ENCODE data around the gene YPEL4. TPM values are rescaled to one million over a fixed set of nuclear protein-coding genes. Genes with fewer than 3 reads are reported as not detected.

YPEL4 gene
- total RNA-seq, 1 experiment from 2014 or later: not detected

- H3K36me3 ChIP-seq (ENCODE audit: low read depth, low read length): no peaks in the 10 kb centered on the region
- H2AFZ ChIP-seq (ENCODE audit: low read length): no peak overlapping the region
- H3K4me3 ChIP-seq (ENCODE audit: low read length): no peak overlapping the region
- DNase-seq: no peak
- ATAC-seq: no peak
- TF ChIP-seq CTCF (conservative IDR thresholded peaks at IDR 0.05; ENCODE audit: low read depth, low read length): no peak
- TF ChIP-seq EZH2 (IDR thresholded peaks at IDR 0.05; ENCODE audit: low read length, unreplicated experiment): no peak
- no peak for TF ChIP-seq EZH2phosphoT487 (IDR thresholded peaks at IDR 0.05; ENCODE audit: borderline replicate concordance, low read length)
- no TSS peak for BruUV-seq (replicated peaks)
- intact Hi-C loops (cut with micrococcal nuclease): no loop called here
- H3K4me1 ChIP-seq (ENCODE audit: insufficient read depth, low read length): no peaks in the 10 kb centered on the region
- H3K9me2 ChIP-seq (replicated peaks; ENCODE audit: low read length): no peaks in the 10 kb centered on the region
- H3K79me2 ChIP-seq (ENCODE audit: low read length): no peaks in the 10 kb centered on the region
- H3F3A ChIP-seq (ENCODE audit: low read length, unreplicated experiment): no peaks in the 10 kb centered on the region
- H4K20me1 ChIP-seq (ENCODE audit: low read length): no peaks in the 10 kb centered on the region
- ChIA-PET POLR2A (ENCODE audit: unreplicated experiment) (no interaction called here), CTCF (no interaction called here)
- no peaks in the 10 kb centered on the region for H3K9me3 ChIP-seq (ENCODE audit: low read length)
- peaks cover 60% of the 10 kb centered on the region for H3K27me3 ChIP-seq (ENCODE audit: low read length)
- no peak overlapping the region for H3K27ac ChIP-seq (ENCODE audit: low read length)
- H3K4me2 ChIP-seq (ENCODE audit: low read length): no peak overlapping the region
- H3K9ac ChIP-seq (ENCODE audit: low read length): no peak overlapping the region
Observed at GRCh38 chr11:57615308-57615707, 34.4 kb downstream of the YPEL4 start.

- no peaks in the 10 kb centered on the region for H4K20me1 ChIP-seq (ENCODE audit: low read length)
- DNase-seq: no peak
- no peak overlapping the region for H3K4me2 ChIP-seq (ENCODE audit: low read length)
- no peaks in the 10 kb centered on the region for H3F3A ChIP-seq (ENCODE audit: low read length, unreplicated experiment)
- H3K9me2 ChIP-seq (replicated peaks; ENCODE audit: low read length): no peaks in the 10 kb centered on the region
- intact Hi-C loops (cut with micrococcal nuclease): no loop called here
- no peak for TF ChIP-seq EZH2 (IDR thresholded peaks at IDR 0.05; ENCODE audit: low read length, unreplicated experiment)
- no peak for TF ChIP-seq CTCF (conservative IDR thresholded peaks at IDR 0.05; ENCODE audit: low read depth, low read length)
- TF ChIP-seq EZH2phosphoT487 (IDR thresholded peaks at IDR 0.05; ENCODE audit: borderline replicate concordance, low read length): no peak
- H3K9ac ChIP-seq (ENCODE audit: low read length): no peak overlapping the region
- no peak overlapping the region for H3K4me3 ChIP-seq (ENCODE audit: low read length)
- no peaks in the 10 kb centered on the region for H3K79me2 ChIP-seq (ENCODE audit: low read length)
- peaks cover 70% of the 10 kb centered on the region for H3K27me3 ChIP-seq (ENCODE audit: low read length)
- no peak overlapping the region for H3K27ac ChIP-seq (ENCODE audit: low read length)
- CTCF ChIA-PET: no interaction called here
- no peaks in the 10 kb centered on the region for H3K4me1 ChIP-seq (ENCODE audit: insufficient read depth, low read length)
- no peak for ATAC-seq
- POLR2A ChIA-PET (ENCODE audit: unreplicated experiment): no interaction called here
- H2AFZ ChIP-seq (ENCODE audit: low read length): no peak overlapping the region
- H3K9me3 ChIP-seq (ENCODE audit: low read length): no peaks in the 10 kb centered on the region
- BruUV-seq (replicated peaks): no TSS peak
- no peaks in the 10 kb centered on the region for H3K36me3 ChIP-seq (ENCODE audit: low read depth, low read length)
Observed at GRCh38 chr11:57614234-57614772, 35.4 kb downstream of the YPEL4 start.

- Histone ChIP-seq H4K20me1 (ENCODE audit: low read length) (no peaks in the 10 kb centered on the region), H3K4me3 (ENCODE audit: low read length) (no peak overlapping the region), H3K9me2 (replicated peaks; ENCODE audit: low read length) (no peaks in the 10 kb centered on the region), H2AFZ (ENCODE audit: low read length) (no peak overlapping the region), H3K27me3 (ENCODE audit: low read length) (peaks cover 83% of the 10 kb centered on the region), H3F3A (ENCODE audit: low read length, unreplicated experiment) (no peaks in the 10 kb centered on the region), H3K9ac (ENCODE audit: low read length) (no peak overlapping the region), H3K27ac (ENCODE audit: low read length) (no peak overlapping the region), H3K36me3 (ENCODE audit: low read depth, low read length) (no peaks in the 10 kb centered on the region), H3K9me3 (ENCODE audit: low read length) (no peaks in the 10 kb centered on the region), H3K4me1 (ENCODE audit: insufficient read depth, low read length) (no peaks in the 10 kb centered on the region), H3K79me2 (ENCODE audit: low read length) (no peaks in the 10 kb centered on the region), H3K4me2 (ENCODE audit: low read length) (no peak overlapping the region)
- ChIA-PET POLR2A (ENCODE audit: unreplicated experiment) (no interaction called here), CTCF (no interaction called here)
- intact Hi-C loops (cut with micrococcal nuclease): no loop called here
- ATAC-seq (no peak), DNase-seq (no peak)
- TF ChIP-seq EZH2phosphoT487 (IDR thresholded peaks at IDR 0.05; ENCODE audit: borderline replicate concordance, low read length): no peak
- no TSS peak for BruUV-seq (replicated peaks)
Observed at GRCh38 chr11:57610170-57610569, 39.5 kb downstream of the YPEL4 start.
